ENCODE data around the gene RFX5. TPM values are rescaled to one million over a fixed set of nuclear protein-coding genes. Genes with fewer than 3 reads are reported as not detected.

The RFX5 gene
- total and polyA plus RNA-seq, 2 of the 13 experiments (the other 11 are each of a cell fraction or from before 2014, with no cell fraction given) = 17.9 to 36.2 TPM

DNA sequence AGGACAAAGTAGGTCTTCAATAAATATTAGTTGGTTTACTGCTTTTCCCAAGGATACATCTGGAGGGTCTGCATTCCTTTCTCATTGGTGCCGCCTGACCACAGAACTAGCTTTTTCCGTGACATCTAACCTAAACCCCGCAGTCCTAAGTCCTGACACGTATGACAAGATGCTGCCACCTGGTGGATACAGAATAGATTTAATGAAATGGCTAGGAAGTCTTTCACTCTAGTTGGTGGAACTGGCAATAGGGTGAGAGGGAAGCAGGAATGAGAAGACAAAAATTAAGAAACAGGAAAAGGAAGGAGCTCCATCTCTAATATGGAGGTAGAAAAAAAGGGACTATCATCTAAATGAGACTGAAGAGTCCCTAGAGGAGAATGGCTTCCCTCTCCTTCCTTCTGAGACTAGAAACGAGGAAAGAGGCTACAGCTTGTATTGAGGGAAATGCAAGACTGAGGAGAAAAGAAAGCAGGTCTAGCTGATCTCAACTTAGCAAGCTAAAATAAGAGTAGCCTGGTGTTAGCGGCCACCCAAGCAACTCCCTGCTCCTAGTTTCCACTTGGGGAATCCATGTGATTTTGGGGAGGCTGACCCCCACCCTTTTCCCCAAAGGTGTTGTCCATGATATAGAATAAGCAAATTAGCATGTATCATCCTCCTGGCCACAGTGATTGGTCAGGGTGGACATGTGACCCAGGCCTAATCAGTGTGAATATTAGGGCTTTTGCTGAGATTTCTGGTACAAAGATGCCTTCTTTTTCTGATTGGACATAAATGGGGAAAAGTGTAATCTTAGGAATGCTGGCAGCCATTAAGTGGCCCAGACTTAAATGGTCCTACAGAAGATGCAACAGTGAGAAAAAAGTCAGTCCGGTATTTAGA, 5.9 kb downstream of the RFX5 start (continued):
- TF ChIP-seq, protein P1, sequence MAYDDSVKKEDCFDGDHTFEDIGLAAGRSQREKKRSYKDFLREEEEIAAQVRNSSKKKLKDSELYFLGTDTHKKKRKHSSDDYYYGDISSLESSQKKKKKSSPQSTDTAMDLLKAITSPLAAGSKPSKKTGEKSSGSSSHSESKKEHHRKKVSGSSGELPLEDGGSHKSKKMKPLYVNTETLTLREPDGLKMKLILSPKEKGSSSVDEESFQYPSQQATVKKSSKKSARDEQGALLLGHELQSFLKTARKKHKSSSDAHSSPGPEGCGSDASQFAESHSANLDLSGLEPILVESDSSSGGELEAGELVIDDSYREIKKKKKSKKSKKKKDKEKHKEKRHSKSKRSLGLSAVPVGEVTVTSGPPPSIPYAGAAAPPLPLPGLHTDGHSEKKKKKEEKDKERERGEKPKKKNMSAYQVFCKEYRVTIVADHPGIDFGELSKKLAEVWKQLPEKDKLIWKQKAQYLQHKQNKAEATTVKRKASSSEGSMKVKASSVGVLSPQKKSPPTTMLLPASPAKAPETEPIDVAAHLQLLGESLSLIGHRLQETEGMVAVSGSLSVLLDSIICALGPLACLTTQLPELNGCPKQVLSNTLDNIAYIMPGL (CRISPR knock-in tag; IDR thresholded peaks at IDR 0.05; ENCODE audit: borderline replicate concordance in 1 of 2, low read depth in 1 of 2) = peak in 1 of 2 experiments; percentile 71; a peak in 1 of 4 replicates
- TF ChIP-seq XRCC5 (optimal IDR thresholded peaks at IDR 0.05; ENCODE audit: low read length) = peak; percentile 39
- TF ChIP-seq, protein P2, sequence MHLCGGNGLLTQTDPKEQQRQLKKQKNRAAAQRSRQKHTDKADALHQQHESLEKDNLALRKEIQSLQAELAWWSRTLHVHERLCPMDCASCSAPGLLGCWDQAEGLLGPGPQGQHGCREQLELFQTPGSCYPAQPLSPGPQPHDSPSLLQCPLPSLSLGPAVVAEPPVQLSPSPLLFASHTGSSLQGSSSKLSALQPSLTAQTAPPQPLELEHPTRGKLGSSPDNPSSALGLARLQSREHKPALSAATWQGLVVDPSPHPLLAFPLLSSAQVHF (CRISPR knock-in tag; IDR thresholded peaks at IDR 0.05) = no peak
- TF ChIP-seq, protein P3, sequence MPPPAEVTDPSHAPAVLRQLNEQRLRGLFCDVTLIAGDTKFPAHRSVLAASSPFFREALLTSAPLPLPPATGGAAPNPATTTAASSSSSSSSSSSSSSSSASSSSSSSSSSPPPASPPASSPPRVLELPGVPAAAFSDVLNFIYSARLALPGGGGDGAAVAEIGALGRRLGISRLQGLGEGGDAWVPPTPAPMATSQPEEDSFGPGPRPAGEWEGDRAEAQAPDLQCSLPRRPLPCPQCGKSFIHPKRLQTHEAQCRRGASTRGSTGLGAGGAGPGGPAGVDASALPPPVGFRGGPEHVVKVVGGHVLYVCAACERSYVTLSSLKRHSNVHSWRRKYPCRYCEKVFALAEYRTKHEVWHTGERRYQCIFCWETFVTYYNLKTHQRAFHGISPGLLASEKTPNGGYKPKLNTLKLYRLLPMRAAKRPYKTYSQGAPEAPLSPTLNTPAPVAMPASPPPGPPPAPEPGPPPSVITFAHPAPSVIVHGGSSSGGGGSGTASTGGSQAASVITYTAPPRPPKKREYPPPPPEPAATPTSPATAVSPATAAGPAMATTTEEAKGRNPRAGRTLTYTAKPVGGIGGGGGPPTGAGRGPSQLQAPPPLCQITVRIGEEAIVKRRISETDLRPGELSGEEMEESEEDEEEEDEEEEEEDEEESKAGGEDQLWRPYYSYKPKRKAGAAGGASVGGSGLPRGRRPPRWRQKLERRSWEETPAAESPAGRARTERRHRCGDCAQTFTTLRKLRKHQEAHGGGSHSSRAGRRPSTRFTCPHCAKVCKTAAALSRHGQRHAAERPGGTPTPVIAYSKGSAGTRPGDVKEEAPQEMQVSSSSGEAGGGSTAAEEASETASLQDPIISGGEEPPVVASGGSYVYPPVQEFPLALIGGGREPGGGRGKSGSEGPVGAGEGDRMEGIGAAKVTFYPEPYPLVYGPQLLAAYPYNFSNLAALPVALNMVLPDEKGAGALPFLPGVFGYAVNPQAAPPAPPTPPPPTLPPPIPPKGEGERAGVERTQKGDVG (CRISPR knock-in tag; IDR thresholded peaks at IDR 0.05; ENCODE audit: borderline replicate concordance) = no peak
- TF ChIP-seq SMC3 (IDR thresholded peaks at IDR 0.05; ENCODE audit: low read length) = peak; percentile 85
- TF ChIP-seq PHF5A (CRISPR knock-in tag; IDR thresholded peaks at IDR 0.05; ENCODE audit: low read depth, unreplicated experiment) = no peak
- no peak for TF ChIP-seq NFIC (IDR thresholded peaks at IDR 0.05; ENCODE audit: low read length)
- 0 out of 2 replicates have a peak, but pooled peaks have one; percentile 52 for TF ChIP-seq PPARG (CRISPR knock-in tag; conservative IDR thresholded peaks at IDR 0.05)
- no peak for TF ChIP-seq MIER3 (CRISPR knock-in tag; IDR thresholded peaks at IDR 0.05; ENCODE audit: borderline replicate concordance)
- TF ChIP-seq ZNF549 (CRISPR knock-in tag; IDR thresholded peaks at IDR 0.05) = no peak
- peak; percentile 83 for TF ChIP-seq STAG1 (CRISPR knock-in tag; IDR thresholded peaks at IDR 0.05)
- TF ChIP-seq, protein P4, sequence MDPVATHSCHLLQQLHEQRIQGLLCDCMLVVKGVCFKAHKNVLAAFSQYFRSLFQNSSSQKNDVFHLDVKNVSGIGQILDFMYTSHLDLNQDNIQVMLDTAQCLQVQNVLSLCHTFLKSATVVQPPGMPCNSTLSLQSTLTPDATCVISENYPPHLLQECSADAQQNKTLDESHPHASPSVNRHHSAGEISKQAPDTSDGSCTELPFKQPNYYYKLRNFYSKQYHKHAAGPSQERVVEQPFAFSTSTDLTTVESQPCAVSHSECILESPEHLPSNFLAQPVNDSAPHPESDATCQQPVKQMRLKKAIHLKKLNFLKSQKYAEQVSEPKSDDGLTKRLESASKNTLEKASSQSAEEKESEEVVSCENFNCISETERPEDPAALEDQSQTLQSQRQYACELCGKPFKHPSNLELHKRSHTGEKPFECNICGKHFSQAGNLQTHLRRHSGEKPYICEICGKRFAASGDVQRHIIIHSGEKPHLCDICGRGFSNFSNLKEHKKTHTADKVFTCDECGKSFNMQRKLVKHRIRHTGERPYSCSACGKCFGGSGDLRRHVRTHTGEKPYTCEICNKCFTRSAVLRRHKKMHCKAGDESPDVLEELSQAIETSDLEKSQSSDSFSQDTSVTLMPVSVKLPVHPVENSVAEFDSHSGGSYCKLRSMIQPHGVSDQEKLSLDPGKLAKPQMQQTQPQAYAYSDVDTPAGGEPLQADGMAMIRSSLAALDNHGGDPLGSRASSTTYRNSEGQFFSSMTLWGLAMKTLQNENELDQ (CRISPR knock-in tag; IDR thresholded peaks at IDR 0.05; ENCODE audit: borderline replicate concordance) = no peak
- no peak for TF ChIP-seq ZNF317 (CRISPR knock-in tag; IDR thresholded peaks at IDR 0.05)
- TF ChIP-seq CAMTA2 (CRISPR knock-in tag; IDR thresholded peaks at IDR 0.05; ENCODE audit: borderline replicate concordance) = no peak
- no peak for TF ChIP-seq ZNF839 (CRISPR knock-in tag; IDR thresholded peaks at IDR 0.05; ENCODE audit: borderline replicate concordance)
- TF ChIP-seq CREB1 (IDR thresholded peaks at IDR 0.05) = no peak
- peak; percentile 68 for TF ChIP-seq CREB1 (CRISPR knock-in tag; IDR thresholded peaks at IDR 0.05)
- TF ChIP-seq ZNF136 (CRISPR knock-in tag; IDR thresholded peaks at IDR 0.05; ENCODE audit: low read depth) = no peak
- TF ChIP-seq, protein P5, sequence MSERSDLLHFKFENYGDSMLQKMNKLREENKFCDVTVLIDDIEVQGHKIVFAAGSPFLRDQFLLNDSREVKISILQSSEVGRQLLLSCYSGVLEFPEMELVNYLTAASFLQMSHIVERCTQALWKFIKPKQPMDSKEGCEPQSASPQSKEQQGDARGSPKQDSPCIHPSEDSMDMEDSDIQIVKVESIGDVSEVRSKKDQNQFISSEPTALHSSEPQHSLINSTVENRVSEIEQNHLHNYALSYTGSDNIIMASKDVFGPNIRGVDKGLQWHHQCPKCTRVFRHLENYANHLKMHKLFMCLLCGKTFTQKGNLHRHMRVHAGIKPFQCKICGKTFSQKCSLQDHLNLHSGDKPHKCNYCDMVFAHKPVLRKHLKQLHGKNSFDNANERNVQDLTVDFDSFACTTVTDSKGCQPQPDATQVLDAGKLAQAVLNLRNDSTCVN (CRISPR knock-in tag; IDR thresholded peaks at IDR 0.05; ENCODE audit: borderline replicate concordance) = no peak
- no peak for TF ChIP-seq ZNF274 (CRISPR knock-in tag; IDR thresholded peaks at IDR 0.05)

All from HepG2 (cell line).